ENCODE data around the gene KIAA1217.

The KIAA1217 gene

GRCh38 chr10:24374134-24374915 lies 165.4 kb downstream of the KIAA1217 start:
- TF ChIP-seq CTCF (IDR thresholded peaks at IDR 0.05) = no peak
- Histone ChIP-seq H3K27ac (no peak overlapping the region), H3K4me3 (no peak overlapping the region)
- DNase-seq (ENCODE audit: low spot score) = no peak

- TF ChIP-seq CTCF (IDR thresholded peaks at IDR 0.05) = no peak
- no peak overlapping the region for H3K27ac ChIP-seq
- DNase-seq (ENCODE audit: low spot score) = no peak
- H3K4me3 ChIP-seq = no peak overlapping the region
These were observed 166.6 kb downstream of the KIAA1217 start for GRCh38 chr10:24375510-24375909.

GRCh38 chr10:24376731-24377130 lies 167.8 kb downstream of the KIAA1217 start:
- H3K4me3 ChIP-seq = no peak overlapping the region
- TF ChIP-seq CTCF (IDR thresholded peaks at IDR 0.05) = no peak
- no peak overlapping the region for H3K27ac ChIP-seq
- DNase-seq (ENCODE audit: low spot score) = no peak

- DNase-seq (ENCODE audit: low spot score) = no peak
- no peak for TF ChIP-seq CTCF (IDR thresholded peaks at IDR 0.05)
- no peak overlapping the region for H3K27ac ChIP-seq
- H3K4me3 ChIP-seq = no peak overlapping the region
These were observed 169.4 kb downstream of the KIAA1217 start for GRCh38 chr10:24378126-24378920.

- Histone ChIP-seq H3K27ac (no peak overlapping the region), H3K4me3 (no peak overlapping the region)
- no peak for TF ChIP-seq CTCF (IDR thresholded peaks at IDR 0.05)
- DNase-seq (ENCODE audit: low spot score) = no peak
These were observed 172.5 kb downstream of the KIAA1217 start for GRCh38 chr10:24381235-24382010.

GRCh38 chr10:24382045-24382444 lies 173.1 kb downstream of the KIAA1217 start:
- H3K27ac ChIP-seq = no peak overlapping the region
- DNase-seq (ENCODE audit: low spot score) = no peak
- H3K4me3 ChIP-seq = no peak overlapping the region
- no peak for TF ChIP-seq CTCF (IDR thresholded peaks at IDR 0.05)
